RWPE1 (cell line): ENCODE data around the gene MICAL3.

ENCODE experiments used
- CTCF ChIA-PET: fragments of 350-600 bp; sonication (Branson Sonifier 250); formaldehyde crosslinking; extraction: SDS; loops from one replicate; lab custom pipeline; 2021; lab: Yijun Ruan, JAX
- POLR2A ChIA-PET: fragments of 400-600 bp; formaldehyde crosslinking; extraction: SDS; loops from one replicate; lab custom pipeline; 2020; ENCODE audit warnings: antibody characterized with exemption; ENCODE audit not compliant: low non-redundant PET; lab: Yijun Ruan, JAX
- DNase-seq: peaks from one replicate; pipeline ENCODE4 v3.0.0; 2012; ENCODE audit warnings: low spot score
- H3K27ac ChIP-seq: fragments of 450-650 bp; 2 replicates; pipeline ENCODE4 v1.5.1; 2017
- CTCF ChIP-seq: fragments of 450-650 bp; conservative IDR thresholded peaks from 2 replicates; pipeline ENCODE4 v1.5.1; 2017; ENCODE audit warnings: low read depth, mild to moderate bottlenecking

The MICAL3 gene

DNA sequence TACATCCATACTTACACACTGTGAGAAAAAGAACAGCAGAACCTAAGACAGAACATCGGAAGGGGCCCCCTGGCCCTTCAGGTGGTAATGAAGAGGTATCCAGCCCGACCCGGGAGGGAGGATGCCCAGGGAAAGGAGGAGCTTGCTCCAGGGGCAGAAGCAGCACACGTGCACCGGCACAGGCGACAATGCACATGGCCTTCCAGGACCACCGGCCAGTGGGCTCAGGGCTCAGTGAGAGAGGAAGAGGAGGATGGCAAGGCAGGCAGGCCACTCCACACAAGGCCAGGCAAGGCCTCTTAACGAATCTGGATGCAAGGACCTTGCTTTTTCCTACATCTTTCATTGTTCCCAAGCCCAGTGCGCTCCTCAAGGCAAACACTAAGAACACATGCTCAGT lies 52.6 kb downstream of the MICAL3 start:
- TF ChIP-seq CTCF = no peak
- CTCF ChIA-PET = interaction anchor here (0.6 kb wide), 1 partner anchor 958 kb away, joined by 3 read pairs; no protein-coding TSS in a partner anchor
- H3K27ac ChIP-seq = peak overlapping the region; percentile 95
- POLR2A ChIA-PET = no interaction called here
- no peak for DNase-seq

GRCh38 chr22:17970201-17970708 lies 54.1 kb downstream of the MICAL3 start:
- TF ChIP-seq CTCF = no peak
- DNase-seq = no peak
- peak overlapping the region; percentile 60 for H3K27ac ChIP-seq
- CTCF ChIA-PET = interaction anchor here (0.7 kb wide), 1 partner anchor 104 kb away, joined by 3 read pairs; no protein-coding TSS in a partner anchor
- POLR2A ChIA-PET = no interaction called here

DNA sequence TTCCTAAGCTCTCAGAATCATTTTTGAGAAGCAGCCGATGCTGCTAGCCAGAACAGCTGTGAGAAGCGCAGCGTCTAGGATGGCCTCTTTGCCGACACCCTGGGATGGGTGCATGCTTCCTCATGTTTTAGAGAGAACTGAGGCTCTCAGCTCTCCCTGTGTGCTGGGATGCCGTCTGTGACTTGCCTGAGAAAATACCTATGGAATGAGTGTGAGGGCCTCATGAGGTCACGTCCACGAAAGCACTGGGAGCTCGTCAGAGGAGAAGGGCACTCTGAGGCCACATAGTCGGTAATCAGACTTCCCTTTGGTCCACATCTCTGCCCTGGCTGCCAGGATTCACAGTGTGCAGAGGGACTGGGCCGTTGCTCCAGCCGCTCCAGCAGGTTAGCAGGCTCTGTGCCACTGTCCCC lies 54.7 kb downstream of the MICAL3 start:
- CTCF ChIA-PET = no interaction called here
- DNase-seq = peak; percentile 42
- H3K27ac ChIP-seq = peak overlapping the region; percentile 60
- POLR2A ChIA-PET = no interaction called here
- TF ChIP-seq CTCF = no peak

GRCh38 chr22:17968126-17968525 lies 56.2 kb downstream of the MICAL3 start:
- no peak for DNase-seq
- no peak overlapping the region for H3K27ac ChIP-seq
- ChIA-PET CTCF (interaction anchor here (0.6 kb wide), 1 partner anchor 108 kb away, joined by 4 read pairs; no protein-coding TSS in a partner anchor), POLR2A (no interaction called here)
- no peak for TF ChIP-seq CTCF

DNA sequence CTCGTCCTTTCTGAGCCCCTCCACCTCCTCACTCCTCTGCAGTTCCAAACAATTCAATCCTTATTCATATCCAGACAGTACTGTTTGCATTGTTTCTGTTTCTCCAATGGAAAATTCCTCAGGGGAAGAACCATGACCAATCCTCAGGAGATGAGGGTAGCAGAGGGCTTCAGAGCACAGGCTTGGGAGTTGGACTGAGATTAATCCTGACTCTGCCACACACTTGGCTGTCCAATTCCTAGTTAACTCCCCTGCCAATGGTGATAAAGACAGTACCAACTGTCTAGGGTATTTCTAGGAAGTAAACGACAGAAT lies 58.0 kb downstream of the MICAL3 start:
- CTCF ChIA-PET = no interaction called here
- peak overlapping the region; percentile 25; the same call in 1 of the 2 replicates for H3K27ac ChIP-seq
- TF ChIP-seq CTCF = no peak
- POLR2A ChIA-PET = no interaction called here
- no peak for DNase-seq

- DNase-seq = no peak
- ChIA-PET POLR2A (no interaction called here), CTCF (interaction anchor here (0.6 to 1.1 kb wide), 2 partner anchors 110 to 172 kb away, joined by 3 read pairs; no protein-coding TSS in a partner anchor)
- peak overlapping the region; percentile 25; the same call in 1 of the 2 replicates for H3K27ac ChIP-seq
- TF ChIP-seq CTCF = no peak
These were observed 58.6 kb downstream of the MICAL3 start for GRCh38 chr22:17965538-17966402.
